Esophagus muscularis mucosa (tissue), 3 donors: ENCODE measurements around the gene NTRK1.

ENCODE experiments used
- CTCF ChIP-seq, 3 experiments: fragments of 200-600 bp in 2 of 3; fragments of 450-650 bp in 1 of 3; sonication (generic) in 2 of 3; IDR thresholded peaks; one replicate each; pipeline ENCODE4 v1.5.1; 2017 to 2019; ENCODE audit warnings: antibody characterized with exemption in 3 of 3, mild to moderate bottlenecking in 2 of 3, moderate library complexity in 1 of 3
- POLR2A ChIP-seq: fragments of 450-650 bp; IDR thresholded peaks from one replicate; pipeline ENCODE4 v1.6.1; 2017; ENCODE audit warnings: antibody characterized with exemption, moderate library complexity, mild to moderate bottlenecking, low read depth

GRCh38 chr1:156928043-156928602, 67.5 kb downstream of the NTRK1 start:
- TF ChIP-seq CTCF (IDR thresholded peaks at IDR 0.05) (no peak), POLR2A (no peak)
